SKM-1 (cell line): ENCODE data around the gene XKR7.

ENCODE experiments used
- DNase-seq: peaks from one replicate; lab custom pipeline; 2025; ENCODE audit not compliant: unreplicated experiment; lab: John Stamatoyannopoulos, UW

Gene XKR7

GRCh38 chr20:31975874-31976273, 7.9 kb downstream of the XKR7 start:
- no peak for DNase-seq

- DNase-seq: no peak
These were observed 9.1 kb downstream of the XKR7 start for GRCh38 chr20:31977080-31977479.

- no peak for DNase-seq
These were observed 11.9 kb downstream of the XKR7 start for GRCh38 chr20:31979713-31980426.

GRCh38 chr20:31981784-31982183, 13.8 kb downstream of the XKR7 start:
- no peak for DNase-seq

GRCh38 chr20:31984981-31985471, 17.1 kb downstream of the XKR7 start:
- no peak for DNase-seq

- DNase-seq: no peak
These were observed 19.8 kb downstream of the XKR7 start for GRCh38 chr20:31987744-31988143.

GRCh38 chr20:31988430-31989015, 20.6 kb downstream of the XKR7 start:
- no peak for DNase-seq

GRCh38 chr20:31989030-31989645, 21.2 kb downstream of the XKR7 start:
- no peak for DNase-seq

- no peak for DNase-seq
These were observed 22.8 kb downstream of the XKR7 start for GRCh38 chr20:31990641-31991338.

- no peak for DNase-seq
These were observed 23.4 kb downstream of the XKR7 start for GRCh38 chr20:31991339-31991705.

- no peak for DNase-seq
These were observed 24.1 kb downstream of the XKR7 start for GRCh38 chr20:31992086-31992485.

- DNase-seq: no peak
These were observed 29.0 kb downstream of the XKR7 start for GRCh38 chr20:31996996-31997395.

GRCh38 chr20:31998246-31998645, 30.3 kb downstream of the XKR7 start:
- no peak for DNase-seq

GRCh38 chr20:32003325-32003724, 35.4 kb downstream of the XKR7 start:
- no peak for DNase-seq

- no peak for DNase-seq
These were observed 37.0 kb downstream of the XKR7 start for GRCh38 chr20:32004963-32005362.

GRCh38 chr20:32006053-32006452, 38.1 kb downstream of the XKR7 start:
- DNase-seq: no peak

- DNase-seq: no peak
These were observed 39.2 kb downstream of the XKR7 start for GRCh38 chr20:32006841-32007786.

- DNase-seq: no peak
These were observed 40.1 kb downstream of the XKR7 start for GRCh38 chr20:32007787-32008616.

GRCh38 chr20:32009564-32009963, 41.6 kb downstream of the XKR7 start:
- no peak for DNase-seq

GRCh38 chr20:32010101-32010500, 42.1 kb downstream of the XKR7 start, which contains the start of gene CCM2L:
CCM2L (plus strand) TSS chr20:32010438; CDS start chr20:32010455, 17 bp downstream.
- no peak for DNase-seq
